AML-193 (cell line): ENCODE results near the gene GAREM1.
A peak's percentile ranks its signal among the peaks of the same experiment; 100 is the strongest.

Experiments
- DNase-seq, 2 experiments: peaks; one replicate each; lab custom pipeline; 2025; lab: John Stamatoyannopoulos, UW

GAREM1 gene

DNA sequence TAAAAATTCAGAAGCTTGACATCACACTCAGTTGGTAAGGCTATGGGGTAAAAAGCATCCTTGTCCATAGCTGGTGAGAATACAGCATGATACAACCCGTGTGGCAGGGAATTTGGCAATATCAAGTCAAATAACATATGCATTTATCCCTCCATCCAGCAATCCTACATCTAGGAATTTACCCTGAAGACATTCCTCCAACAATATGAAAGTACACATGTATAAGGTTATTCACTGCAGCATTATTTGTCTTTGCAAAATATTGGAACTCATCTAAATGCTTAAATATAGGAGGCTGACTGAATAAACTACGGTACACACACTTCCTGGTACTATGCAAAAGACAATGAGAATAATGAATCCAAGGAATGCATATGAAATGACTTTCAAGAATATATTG, 179.9 kb downstream of the GAREM1 start:
- DNase-seq, result no peak

DNA sequence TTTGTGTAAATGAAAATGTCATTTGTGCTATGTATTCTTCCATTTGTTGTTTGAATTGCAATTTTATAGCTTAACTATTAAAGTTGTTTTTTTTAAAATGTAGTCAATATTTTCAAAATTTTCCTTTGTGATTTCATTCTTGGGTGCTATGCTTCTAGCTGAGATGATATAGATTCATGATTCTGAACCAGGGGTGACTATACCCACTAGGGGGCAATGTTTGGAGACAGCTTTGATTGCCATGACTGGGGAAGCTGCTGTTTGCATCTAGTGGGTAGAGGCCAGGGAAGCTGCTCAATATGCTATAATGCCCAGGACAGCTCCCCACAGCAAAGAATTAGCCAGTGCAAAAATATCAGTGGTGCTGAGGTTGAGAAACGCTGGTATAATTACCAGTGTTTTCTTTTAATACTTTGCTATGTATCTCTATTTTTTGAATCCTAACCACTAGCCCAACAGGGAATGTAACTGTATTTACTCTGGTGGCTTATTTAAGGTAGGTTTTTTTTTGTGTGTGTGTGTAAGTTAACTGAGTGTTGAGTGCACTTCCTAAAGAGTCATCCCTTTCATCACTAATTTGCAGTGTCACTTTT, 181.1 kb downstream of the GAREM1 start:
- peak; percentile 23 to 42 for DNase-seq

DNA sequence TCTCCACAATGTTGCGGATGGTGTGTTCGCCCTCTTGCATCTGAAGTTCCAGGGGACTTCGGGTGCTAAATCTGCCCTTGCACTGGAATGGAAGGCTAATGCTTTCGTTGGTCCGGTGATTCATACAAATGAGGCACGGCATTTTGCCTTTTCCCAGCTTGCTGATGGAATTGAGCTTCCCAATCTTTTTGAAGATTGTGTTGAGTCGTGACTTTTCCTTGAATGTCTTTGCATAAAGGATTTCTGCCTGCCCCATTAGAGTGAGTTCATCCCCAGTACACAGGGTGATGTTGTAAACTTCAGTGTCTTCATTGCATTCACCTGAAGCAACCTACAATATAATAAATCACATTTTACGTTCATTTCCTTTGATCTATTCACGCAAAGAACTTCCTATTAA, 182.8 kb downstream of the GAREM1 start:
- DNase-seq, result no peak

DNA sequence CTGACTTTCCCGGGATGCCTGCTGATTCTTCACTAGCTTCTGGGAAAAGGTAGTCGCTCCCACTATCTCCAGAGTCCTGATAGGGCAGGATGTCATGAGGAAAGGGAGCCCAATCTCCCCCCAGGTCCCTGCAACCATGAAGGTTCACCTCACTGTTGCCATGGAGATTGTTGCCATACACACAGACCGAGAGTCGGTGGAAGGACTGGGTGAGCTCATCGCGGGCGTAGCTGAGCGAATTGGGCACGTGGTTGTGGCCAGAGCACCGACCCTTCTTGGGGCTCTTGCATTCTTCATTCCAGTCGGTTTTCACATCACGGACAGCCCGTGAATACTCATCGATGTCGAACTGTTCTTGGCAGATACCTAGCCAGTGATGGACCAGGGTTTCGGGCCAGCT, 183.4 kb downstream of the GAREM1 start:
- no peak for DNase-seq

DNA sequence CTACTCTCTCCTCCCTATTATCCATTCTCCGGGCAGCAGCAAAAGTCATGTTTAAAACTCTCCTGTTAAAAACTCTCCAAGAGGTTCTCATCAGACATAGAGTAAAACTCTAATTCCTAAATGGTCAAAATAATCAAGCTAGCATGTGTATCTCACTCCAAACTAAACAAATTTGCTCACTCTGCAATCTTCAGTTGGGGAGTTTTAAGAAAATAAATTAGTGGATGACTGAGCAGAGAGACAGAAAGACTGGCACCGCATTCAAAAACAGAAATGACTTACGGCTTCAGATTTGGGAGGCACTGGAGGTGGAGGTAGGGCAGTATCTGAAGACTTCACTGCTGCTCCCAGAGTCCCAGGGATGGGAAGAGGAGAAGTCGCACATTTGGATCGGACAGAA, 183.9 kb downstream of the GAREM1 start:
- no peak for DNase-seq

DNA sequence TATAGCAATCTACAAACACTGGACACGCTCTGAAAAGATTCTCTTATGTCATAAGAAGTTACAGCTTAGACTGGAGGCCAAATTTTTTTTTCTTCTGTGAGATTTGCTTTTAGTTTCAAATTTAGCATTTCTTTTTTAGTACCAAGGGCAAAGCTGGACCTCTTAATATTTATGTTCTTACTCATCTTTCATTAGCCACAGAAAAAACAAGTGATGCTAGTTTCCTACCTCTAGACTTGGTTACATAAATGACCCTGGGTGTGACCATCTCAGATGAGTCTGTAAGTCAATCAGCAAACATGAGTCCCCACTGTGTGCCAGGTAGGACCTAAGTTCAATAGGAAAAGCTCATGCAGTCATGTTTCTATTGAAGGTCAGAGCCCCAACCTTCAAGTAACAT, 186.4 kb downstream of the GAREM1 start:
- DNase-seq, result no peak

DNA sequence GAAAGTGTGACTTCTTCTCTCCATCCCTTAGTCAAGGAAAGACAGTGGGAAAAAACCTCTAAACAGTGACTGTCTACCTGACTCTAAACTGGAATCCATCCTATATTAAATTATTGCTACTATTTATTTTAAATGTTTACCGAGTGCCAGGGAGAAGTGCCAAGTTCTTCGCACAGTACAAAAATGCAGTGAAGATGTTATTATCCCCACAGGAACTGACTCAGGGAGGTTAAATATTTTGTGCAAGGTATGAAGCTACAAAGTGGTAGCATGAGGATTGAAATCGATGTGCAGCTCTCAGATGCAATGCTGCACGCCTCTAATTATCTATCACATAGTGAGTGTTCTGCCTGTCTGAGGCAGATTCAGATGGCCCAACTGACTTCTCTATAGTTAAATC, 189.8 kb downstream of the GAREM1 start:
- no peak for DNase-seq

DNA sequence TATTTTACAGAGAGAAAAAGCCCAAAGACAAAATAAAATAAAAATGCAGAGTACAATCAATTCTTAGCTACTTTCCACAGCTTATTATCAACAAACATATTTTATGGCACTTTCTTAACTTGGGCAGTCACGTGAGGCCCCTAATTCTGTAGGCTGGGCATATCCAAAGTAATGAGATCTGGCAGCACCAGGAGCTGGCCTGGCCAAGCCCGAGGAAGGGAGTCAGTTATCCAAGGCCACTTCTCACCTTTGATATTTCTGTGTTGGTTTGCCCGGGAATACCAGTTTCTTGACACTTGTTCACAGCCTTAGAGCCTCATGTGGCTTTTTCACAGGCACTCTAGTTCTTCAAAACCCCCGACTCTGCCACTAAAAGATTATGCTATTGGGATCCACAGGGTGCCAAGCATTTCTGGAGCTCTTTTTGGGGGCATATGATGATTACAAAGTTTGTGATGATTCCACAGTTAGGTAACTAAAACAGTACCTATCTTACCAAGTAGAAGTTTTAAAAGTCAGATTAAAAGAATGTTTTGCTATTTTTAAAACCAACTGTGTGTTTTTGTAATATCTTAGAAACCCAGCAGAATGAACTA, 190.4 kb downstream of the GAREM1 start:
- DNase-seq, result no peak

DNA sequence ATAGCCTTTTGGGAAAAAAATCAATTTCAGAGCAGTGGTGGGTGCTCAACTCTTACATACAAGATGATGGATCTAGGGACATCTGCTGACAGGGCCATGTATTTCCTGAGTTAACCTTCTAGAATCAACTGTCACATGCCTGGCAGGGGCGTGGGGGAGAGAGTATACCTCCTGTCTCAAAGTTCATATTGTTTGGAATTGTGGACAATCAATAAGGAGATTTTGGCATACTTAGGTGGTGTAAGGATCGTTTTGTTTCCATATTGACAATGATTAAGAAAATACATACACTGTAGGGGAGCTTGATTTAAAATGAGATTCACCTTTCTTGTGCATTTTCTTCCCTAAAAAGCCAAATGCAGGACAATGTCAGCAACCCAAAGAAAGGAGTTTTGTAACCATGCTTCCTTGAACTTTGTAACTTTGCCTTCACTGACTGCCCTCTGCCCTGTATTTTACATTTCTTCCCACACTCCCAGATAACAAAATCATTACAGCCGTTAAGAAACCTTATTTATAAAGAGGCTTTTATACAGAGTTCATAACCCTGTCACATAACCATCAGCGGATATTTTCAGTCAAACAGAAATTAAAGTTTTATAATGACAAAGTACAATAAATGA, 192.4 kb downstream of the GAREM1 start:
- DNase-seq, result no peak

DNA sequence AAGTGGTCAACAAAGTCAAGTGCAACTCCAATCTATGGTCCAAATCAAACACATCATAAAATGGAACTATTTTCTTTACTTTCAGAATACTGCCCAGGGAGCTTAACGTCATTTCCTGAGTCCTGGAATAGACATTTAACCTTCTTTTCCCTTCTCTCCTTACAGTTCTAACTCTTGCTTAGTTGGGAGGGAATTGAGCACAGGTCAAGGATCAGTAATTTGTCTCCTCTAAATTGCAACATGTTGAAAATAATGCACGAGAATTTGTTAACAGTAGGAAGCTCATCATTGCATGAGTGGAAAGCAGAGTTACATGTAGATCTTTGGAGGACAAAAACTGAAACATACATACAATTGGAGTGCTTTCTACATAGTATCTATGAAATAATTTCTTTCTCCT, 193.1 kb downstream of the GAREM1 start:
- DNase-seq, result no peak

DNA sequence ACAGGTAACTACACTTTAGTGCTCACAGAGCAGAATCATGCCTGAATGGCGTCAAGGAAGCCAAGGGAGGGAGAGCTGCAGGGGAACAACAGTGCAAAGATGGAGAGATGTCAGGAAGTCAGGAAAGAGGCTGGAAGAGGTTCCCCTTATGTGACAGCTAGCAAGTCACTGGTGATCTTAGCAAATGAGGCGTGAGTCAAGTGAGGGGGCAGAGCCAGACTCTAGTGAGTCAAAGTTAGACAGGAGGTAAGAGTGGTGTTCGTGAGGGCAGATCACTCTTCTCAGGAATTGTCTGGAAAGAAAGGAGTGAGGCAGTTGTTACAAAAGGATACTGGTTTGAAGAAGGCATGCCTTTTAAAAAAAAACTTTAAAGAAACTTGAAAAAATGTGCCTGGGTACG, 193.8 kb downstream of the GAREM1 start:
- DNase-seq, result no peak

DNA sequence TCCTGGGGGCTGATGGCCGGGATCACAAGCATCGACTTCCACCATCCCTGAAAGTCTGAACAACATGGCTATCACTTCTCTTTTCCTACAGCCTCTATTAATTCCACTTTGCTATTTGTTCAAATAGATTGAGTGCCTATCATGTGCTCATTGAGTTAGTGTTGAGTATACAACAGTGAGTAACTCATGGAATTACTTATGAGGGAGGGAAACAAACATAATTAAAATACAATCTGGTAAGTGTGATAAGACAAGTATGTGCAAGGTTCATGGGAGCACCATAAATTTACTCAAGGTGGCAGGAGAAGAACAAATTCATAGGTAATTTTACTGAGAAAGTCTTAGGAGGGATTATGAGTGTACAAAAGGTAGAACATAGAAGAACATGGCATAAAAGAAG, 194.4 kb downstream of the GAREM1 start:
- DNase-seq, result no peak

DNA sequence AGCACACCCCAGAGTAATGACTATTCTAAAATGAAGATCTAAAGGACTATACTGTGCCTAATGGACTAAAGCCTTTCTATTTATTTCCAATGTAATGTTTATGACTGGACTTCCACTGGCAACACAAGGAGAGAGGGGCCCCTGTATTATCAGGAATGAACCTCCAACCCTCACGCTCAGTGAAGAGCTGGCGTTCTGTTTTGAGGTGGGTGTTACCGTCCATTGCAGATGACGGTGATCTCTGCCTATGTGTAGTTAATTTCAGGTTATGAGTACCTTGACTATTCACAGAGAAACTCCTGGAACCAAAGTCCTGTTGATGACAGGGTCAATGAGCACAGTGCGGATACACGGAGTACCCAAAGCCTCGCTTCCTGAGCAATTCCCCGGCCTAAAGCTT, 195.5 kb downstream of the GAREM1 start:
- DNase-seq, result no peak

DNA sequence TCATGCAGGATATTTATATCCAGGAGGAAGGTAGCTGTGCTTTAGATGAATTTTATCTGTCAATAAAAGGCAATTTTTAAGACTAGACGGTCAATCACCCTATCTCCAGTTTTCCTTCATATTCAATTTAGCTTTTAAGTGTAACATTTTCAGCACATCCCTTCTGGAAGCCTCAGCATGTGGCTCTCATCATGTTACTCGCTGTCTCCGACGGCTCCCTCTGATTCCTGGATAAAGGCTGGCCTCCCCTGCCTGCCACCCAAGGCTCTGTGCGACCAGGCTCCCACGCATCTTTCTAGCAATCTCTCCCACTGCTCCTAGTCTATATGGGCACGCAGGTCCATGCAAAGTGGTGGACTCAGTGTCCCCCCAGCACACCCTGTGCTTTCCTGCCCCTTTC, 196.4 kb downstream of the GAREM1 start:
- no peak for DNase-seq

DNA sequence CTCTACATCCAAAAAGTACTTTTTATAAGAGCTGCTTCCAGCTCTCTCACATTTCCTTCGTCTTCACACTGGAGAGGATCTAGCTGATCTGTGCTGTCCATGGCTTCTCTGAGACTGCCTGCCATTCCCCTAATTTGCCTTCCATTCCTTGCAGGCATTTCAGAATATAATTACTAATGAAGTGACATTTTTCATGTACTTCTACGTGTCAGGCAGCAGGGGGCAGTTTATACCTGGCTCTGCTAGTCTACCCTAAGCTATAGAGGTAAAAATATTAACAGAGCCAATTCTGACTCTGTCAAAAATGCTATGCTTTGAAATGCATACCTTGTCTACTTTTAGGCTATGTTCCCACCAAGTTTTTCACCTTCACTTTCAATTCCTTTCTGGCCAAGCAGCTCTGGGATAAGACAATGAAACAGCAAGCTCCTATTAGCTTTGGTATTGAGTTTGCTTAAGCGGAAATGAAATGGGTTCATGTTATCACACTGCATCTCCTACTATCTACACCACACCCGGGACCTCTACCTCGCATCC, 198.9 kb downstream of the GAREM1 start:
- DNase-seq, result peak; percentile 6 to 56

DNA sequence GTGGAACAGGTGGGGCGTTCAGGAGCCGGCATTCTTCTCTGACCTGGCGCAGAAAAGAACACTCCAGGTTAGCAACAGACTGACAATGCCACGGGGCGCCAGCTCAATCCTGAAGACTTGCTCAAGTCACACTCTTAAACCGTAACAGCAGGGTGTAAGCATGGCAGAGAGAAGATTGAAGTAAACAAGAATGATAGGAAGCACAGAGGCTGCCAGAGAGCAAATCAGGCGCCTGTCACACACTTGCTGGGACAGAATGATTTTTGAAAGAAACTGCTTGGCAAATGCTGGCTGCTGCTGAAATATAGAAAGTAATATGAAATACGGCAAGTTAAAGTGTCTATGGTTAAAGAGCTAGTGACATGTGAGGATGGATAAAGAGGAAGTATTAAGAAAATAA, 200.3 kb downstream of the GAREM1 start:
- DNase-seq, result no peak

DNA sequence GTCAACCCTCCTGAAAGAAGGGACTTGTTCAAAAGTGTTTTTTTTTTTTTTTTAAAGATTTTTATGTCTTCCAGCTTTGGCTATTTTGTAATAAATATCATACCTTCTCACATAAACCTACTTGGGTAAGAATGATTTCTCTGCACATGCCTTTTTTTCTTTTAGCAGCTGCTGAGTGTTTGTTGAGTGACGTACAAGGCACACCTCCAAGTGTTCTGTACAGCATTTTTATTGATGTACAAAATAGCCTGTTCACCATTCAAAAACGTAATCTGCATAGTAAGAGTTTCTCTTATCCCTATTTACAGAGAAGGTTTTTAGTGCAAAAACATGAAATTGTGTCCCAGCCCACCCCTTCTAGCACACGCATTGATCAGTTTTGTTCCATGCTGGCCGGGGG, 203.2 kb downstream of the GAREM1 start:
- no peak for DNase-seq

DNA sequence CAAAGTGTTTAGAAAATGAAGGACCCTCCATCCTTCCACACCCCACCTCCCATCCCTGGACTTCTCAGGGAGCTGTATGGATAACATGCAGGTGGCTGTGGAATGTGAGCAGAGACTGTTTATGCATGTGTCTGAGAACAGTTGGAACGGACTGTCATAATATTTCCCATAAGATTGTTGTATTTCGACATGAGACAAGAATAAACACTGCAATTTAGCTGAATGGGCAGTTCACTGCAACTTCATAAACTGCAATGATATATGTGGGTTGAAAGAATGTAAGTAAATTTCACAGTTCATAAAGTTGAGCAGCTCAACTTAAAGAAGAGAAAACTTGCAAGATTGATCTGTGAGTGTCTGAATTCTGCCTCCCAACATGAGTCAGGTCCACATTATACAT, 206.3 kb downstream of the GAREM1 start:
- DNase-seq, result no peak

DNA sequence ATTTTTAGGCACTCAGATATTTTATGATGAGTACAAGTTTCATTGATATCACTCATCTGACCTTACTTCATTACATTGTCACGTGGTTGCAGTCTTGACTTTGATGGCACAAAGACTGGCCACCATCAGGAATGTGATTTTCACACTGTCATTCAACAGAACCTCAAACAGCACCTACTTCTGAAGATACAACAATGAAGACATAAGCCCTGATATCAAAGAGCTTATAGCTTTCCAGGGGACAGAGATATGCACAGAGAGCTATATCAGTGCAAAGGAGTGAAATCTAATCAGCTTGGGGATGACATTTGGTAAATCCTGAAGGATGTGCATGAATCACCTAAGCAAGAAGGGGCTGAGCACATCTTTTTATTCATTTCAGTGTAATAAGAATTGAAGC, 208.6 kb downstream of the GAREM1 start:
- DNase-seq, result no peak

DNA sequence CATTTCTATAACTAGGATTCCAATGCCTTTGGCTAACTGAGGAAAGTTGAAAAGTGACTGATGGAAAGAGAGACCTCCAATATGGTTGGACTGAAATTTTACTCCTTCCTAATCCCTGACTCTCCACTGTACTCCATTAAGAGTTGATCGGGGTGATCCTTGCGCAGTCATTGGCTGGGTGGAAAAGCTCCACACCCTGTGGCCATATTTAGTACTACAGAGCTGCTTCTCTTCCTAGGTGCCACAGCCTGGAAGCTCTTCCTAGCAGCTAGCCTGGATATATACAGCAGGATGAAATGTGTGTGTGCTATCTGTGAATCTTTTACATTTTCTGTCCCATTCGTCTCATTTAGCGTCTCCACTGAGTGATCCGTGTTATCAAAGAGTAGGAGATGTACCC, 209.7 kb downstream of the GAREM1 start:
- no peak for DNase-seq

DNA sequence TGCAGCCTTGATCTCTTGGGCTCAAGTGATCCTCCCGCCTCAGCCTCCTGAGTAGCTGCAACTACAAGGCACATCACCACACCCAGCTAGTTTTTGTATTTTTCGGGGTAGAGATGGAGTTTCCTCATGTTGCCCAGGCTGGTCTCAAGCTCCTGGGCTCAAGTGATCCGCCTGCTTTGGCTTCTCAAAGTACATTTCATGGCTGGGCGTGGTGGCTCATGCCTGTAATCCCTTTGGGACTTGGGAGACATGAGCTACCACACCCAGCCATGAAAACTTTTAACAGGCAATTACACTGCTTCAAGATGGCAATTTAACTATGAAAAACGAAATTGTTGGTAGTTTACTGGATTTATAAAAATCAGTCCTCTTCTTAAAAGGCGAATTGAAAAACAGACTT, 211.1 kb downstream of the GAREM1 start:
- DNase-seq, result no peak

DNA sequence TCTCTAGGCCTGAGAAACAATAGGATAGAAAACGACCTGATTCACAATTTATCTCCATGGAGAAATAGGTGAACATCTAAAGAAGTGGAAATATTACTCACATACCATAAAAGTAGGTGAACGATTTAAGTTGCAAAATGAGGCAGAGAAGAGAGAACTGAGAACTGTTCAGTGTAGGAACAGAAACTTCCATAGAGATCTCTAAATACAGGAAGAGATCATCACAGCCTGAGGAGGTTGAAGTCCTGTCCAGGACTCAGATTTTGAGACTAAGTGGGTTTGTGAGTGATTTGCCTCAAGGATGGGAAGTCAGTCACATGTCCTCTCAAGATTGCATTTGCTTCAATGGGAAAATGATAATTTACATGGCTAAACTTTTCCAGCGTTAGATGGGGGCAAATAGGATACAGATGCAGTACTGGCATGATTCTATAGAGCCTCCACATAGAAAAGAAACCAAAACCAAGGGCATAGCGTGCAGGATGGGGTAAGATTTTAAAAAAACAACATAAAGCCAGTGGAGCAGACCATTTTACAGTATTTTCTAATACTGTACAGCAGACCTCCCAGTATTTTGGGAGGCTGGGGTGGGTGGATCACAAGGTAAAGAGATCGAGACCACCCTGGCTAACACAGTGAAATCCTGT, 212.0 kb downstream of the GAREM1 start:
- no peak for DNase-seq

DNA sequence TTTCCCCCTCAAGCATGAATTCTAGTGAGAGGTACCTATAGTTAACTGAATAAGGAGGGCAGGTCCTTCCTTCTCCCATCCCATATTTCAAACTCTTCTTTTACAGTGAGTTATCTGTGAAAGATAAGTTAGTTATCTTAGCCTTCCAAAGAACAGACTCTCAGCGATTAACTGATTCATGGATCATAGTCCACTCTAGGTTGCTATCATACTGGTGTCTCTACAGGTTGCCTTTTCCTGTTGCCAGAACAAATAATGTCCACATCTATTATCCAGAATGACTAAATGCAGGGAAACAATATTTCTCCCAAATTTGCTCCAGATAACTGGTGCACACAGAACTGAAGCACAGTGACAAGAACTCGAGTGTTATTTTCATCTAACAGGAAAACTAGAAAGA, 212.5 kb downstream of the GAREM1 start:
- DNase-seq, result no peak
